Muscle of leg (tissue), 11 donors: Measurements from ENCODE around the gene GGT6. TPM values are rescaled to one million over a fixed set of nuclear protein-coding genes. Genes with fewer than 3 reads are reported as not detected.

ENCODE experiments used
- DNase-seq: peaks from one replicate; pipeline ENCODE4 v3.0.0; 2013
- H3K27ac ChIP-seq: one replicate; pipeline ENCODE4 v1.5.1; 2013; ENCODE audit warnings: mild to moderate bottlenecking, low read length, control low read depth
- H3K27me3 ChIP-seq: one replicate; pipeline ENCODE4 v1.6.1; 2013; ENCODE audit warnings: low read length; ENCODE audit not compliant: control insufficient read depth, insufficient read depth
- H3K36me3 ChIP-seq: one replicate; pipeline ENCODE4 v1.6.1; 2013; ENCODE audit warnings: low read length; ENCODE audit not compliant: control insufficient read depth, insufficient read depth
- H3K4me1 ChIP-seq: one replicate; pipeline ENCODE4 v1.6.1; 2013; ENCODE audit warnings: low read length; ENCODE audit not compliant: control insufficient read depth, insufficient read depth
- H3K4me3 ChIP-seq: one replicate; pipeline ENCODE4 v1.5.1; 2013; ENCODE audit warnings: low read length, control low read depth
- H3K9me3 ChIP-seq: replicated peaks from 2 replicates; pipeline ENCODE4 v1.6.1; 2013; ENCODE audit warnings: low read depth, low read length; ENCODE audit not compliant: control insufficient read depth
- WGBS: methylation state at CpG from one replicate; pipeline ENCODE4 v1.1.5; 2013; ENCODE audit warnings: missing lambda C conversion rate; ENCODE audit not compliant: insufficient coverage; 5-methylcytosine and 5-hydroxymethylcytosine counted together
- polyA plus RNA-seq, 8 donors: library from polyadenylated mRNA; unstranded; fragments of 120-200 nt; gene quantifications; one replicate each; pipeline versions ENCODE4 v1.2.1 to v1.2.3, GENCODE V29; 2013; ENCODE audit warnings: inconsistent platforms in 1 of 8, low replicate concordance in 1 of 8; ENCODE audit not compliant: insufficient read length in 8 of 8, insufficient read depth in 1 of 8
- total RNA-seq: library from RNA; stranded (reverse); fragments of 120-200 nt; gene quantifications from one replicate; pipeline ENCODE4 v1.2.4, GENCODE V29; 2013

The GGT6 gene
- total and polyA plus RNA-seq, 9 donors, result 0.04 to 3.2 (median 0.10) TPM

DNA sequence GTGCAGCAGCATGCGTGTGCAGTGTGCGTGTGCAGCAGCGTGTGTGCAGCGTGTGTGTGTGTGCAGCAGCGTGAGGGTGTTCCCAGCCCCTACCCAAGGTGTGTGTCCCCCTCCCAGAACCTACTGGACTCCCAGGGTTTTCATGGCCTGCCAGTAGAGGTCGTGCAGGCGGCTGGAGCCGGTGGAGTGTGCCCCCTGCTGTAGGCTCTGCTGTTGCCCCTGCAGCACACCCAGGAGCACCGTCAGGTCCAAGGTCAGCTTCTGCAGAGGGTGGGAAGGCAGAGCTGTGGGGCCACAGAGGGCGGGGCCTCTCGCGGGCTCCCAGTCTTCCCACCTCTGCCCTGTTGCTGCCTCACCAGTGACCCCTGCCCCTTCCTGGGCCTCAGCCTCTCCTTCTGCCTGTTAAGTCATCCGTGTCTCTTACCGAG, 20.1 kb downstream of the GGT6 start:
- no peak overlapping the region for H3K27ac ChIP-seq
- H3K4me1 ChIP-seq, result peaks cover 46% of the 10 kb centered on the region
- no peaks in the 10 kb centered on the region for H3K9me3 ChIP-seq
- no peak for DNase-seq
- WGBS, result 67% methylated on average over 14 of the region's 14 CpGs
- peaks cover 7% of the 10 kb centered on the region for H3K27me3 ChIP-seq
- H3K4me3 ChIP-seq, result no peak overlapping the region
- H3K36me3 ChIP-seq, result peaks cover 71% of the 10 kb centered on the region

DNA sequence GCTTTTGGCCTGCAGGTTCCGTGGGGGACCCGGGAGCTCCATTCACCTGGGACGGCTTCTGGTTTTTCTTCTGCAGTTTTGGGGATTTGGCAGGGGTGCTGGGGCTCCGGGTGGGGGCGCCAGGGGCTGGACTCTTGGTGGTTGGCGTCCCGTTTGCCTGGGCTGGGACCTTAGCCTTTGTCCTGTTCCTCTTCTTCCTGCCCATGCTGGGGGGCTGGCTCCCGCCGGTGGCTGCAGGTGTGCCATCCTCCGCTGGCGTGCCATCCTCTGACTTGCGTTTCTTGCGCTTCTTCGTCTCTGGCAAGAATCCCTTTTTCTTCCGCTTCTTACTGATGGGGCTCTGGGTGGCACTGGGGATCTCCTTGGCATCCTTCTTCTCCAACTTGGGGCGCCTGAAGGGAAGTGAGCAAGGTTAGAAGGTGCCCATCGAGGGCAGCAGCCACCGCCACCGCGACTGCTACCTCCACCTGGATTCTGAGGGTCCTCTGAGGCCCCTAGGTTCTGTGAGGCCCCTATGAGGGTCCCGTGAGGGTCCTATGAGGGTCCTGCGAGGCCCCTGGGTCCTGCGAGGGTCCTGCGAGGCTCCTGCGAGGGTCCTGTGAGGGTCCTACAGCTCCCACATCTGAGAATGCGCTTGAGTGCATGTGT, 20.7 kb downstream of the GGT6 start:
- 88% methylated on average over 21 of the region's 26 CpGs for WGBS
- H3K36me3 ChIP-seq, result peaks cover 67% of the 10 kb centered on the region
- DNase-seq, result no peak
- H3K27me3 ChIP-seq, result peaks cover 7% of the 10 kb centered on the region
- H3K4me3 ChIP-seq, result no peak overlapping the region
- peaks cover 50% of the 10 kb centered on the region for H3K4me1 ChIP-seq
- H3K9me3 ChIP-seq, result no peaks in the 10 kb centered on the region
- H3K27ac ChIP-seq, result no peak overlapping the region

DNA sequence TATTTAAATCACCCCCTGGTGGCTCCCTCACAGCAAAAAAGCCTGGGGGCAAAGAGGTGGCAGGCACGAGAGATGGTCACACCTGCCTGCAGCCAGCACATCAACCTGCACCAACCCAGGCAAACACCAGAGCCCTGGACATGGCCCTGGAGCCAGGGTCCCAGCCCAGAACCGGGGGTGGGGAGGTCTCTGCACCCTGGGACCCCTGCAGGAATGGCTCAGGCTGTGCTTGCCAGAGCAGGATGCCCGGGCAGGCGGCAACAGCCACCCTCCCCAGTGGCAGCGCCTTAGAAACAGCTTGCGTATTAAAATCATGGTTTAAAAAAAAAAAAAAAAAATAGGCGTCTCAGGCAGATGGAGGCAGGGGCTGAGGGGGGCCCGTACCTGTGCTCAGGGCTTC, 21.4 kb downstream of the GGT6 start:
- H3K27me3 ChIP-seq, result peaks cover 7% of the 10 kb centered on the region
- 87% methylated on average over 7 of the region's 8 CpGs for WGBS
- no peak for DNase-seq
- H3K36me3 ChIP-seq, result peaks cover 63% of the 10 kb centered on the region
- no peak overlapping the region for H3K27ac ChIP-seq
- H3K4me3 ChIP-seq, result no peak overlapping the region
- peaks cover 56% of the 10 kb centered on the region for H3K4me1 ChIP-seq
- H3K9me3 ChIP-seq, result no peaks in the 10 kb centered on the region

DNA sequence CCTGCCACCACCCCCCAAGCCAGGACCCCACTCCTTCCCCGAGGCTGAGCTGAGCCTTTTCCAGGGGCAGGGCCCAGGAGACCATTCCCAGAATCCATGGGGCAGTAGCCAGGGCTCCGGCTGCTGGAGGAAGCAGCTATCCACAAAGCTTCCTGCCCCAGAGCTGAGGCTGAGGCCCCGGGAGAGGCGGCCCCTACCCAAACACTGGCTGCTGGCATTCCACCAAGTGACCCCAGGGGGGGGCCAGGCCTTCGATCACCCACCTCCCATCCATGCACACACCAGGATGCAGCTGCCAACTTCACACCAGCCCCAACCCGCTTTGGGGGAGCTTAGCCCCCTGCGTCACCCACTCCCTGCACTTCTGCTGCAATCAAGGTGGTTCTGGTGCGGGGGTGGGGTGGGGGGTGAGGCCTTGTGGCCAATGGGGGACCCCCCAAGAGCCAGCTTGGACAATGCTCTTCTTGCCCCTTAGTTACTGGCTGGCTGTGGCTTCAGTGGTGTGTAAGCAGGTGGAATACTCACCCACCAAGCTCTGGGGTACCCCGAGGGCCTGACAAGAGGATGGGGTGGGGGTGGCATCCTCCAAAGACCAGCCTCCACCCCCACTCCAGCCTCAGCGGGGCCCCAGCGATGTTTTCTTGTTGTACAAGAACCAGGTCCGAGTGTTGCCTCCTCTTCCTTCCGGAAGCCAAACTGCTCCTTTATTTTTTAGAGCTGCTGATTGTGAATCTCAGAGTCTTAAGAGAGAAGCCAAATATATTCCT, 22.0 kb downstream of the GGT6 start:
- no peak overlapping the region for H3K27ac ChIP-seq
- H3K4me1 ChIP-seq, result peaks cover 59% of the 10 kb centered on the region
- H3K36me3 ChIP-seq, result peaks cover 62% of the 10 kb centered on the region
- peaks cover 7% of the 10 kb centered on the region for H3K27me3 ChIP-seq
- WGBS, result 34% methylated on average over 4 of the region's 13 CpGs
- H3K4me3 ChIP-seq, result no peak overlapping the region
- DNase-seq, result no peak
- no peaks in the 10 kb centered on the region for H3K9me3 ChIP-seq

DNA sequence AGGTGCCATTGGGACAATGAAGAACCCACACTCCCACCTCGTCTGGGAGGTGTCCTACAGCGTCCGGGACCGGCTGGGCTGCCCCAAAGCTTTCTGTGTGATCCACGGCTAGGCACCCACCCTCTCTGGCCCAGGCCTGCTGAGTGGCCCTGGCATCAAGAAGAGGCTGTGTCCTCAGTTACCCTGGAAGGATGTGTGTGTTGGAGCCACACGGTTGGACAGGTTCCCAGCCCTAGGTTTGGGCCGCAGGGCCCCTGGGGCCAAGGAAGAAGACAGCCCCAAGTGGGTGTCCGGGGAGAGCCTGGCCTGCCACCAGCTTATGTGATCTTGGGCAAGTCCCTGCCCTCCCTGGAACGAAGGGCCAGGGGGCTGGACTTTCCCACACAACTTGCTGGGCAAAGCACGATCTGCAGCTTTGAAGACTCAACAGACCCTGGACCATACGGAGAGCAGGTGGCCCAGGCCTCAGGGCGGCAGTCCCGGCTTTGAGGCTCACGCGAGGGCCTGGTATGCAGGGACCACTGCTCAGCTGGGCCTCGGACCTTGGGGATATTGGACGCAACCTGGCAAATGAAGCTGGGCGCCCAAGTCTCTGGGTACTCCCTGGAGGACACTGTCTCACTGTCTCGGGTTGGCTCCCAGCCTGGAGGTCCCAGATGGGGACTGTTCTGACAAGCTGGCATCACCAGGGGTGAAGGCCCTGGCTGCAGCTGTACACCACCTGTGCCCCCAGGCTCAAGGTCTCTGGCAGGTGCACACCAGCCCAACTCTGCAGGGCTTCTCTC, 22.7 kb downstream of the GGT6 start:
- 67% methylated on average over 19 of the region's 19 CpGs for WGBS
- Histone ChIP-seq H3K4me1 (peaks cover 59% of the 10 kb centered on the region), H3K4me3 (no peak overlapping the region), H3K36me3 (peaks cover 54% of the 10 kb centered on the region), H3K27me3 (peaks cover 7% of the 10 kb centered on the region), H3K9me3 (no peaks in the 10 kb centered on the region), H3K27ac (peak overlapping the region; percentile 59)
- no peak for DNase-seq

- 15% methylated on average over 5 of the region's 18 CpGs for WGBS
- peak; percentile 62 for DNase-seq
- peaks cover 61% of the 10 kb centered on the region for H3K4me1 ChIP-seq
- H3K9me3 ChIP-seq, result no peaks in the 10 kb centered on the region
- H3K27me3 ChIP-seq, result peaks cover 7% of the 10 kb centered on the region
- H3K27ac ChIP-seq, result peak overlapping the region; percentile 59
- H3K36me3 ChIP-seq, result peaks cover 47% of the 10 kb centered on the region
- H3K4me3 ChIP-seq, result no peak overlapping the region
Measured at GRCh38 chr17:4536742-4537411, 23.5 kb downstream of the GGT6 start.

DNA sequence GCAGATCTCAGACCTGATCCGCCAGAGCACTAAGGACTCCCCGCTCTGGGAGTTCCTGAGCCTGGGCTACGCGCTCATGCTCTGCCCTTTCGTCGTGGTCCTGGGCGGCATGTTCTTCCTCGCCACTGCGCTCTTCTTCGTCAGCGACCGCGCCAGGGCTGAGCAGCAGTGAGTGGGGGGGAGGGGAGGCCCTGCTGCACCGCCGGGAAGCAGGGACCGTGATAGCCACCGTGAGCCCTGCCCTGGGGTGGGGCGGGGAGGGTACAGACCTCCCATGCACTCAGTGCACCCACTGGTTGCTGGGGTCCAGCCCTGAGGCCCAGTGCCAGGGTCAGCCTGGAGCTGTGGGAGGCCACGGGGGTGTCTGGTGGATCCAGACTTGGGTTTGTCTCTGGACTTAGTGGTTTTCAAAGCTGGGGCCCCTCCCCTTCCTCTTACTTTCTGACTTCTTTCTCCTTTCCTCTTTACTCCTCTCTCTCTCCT, 24.1 kb downstream of the GGT6 start:
- WGBS, result 11% methylated on average over 17 of the region's 19 CpGs
- Histone ChIP-seq H3K27me3 (peaks cover 8% of the 10 kb centered on the region), H3K27ac (peak overlapping the region; percentile 59), H3K36me3 (peaks cover 41% of the 10 kb centered on the region), H3K4me1 (peaks cover 66% of the 10 kb centered on the region), H3K9me3 (no peaks in the 10 kb centered on the region), H3K4me3 (no peak overlapping the region)
- no peak for DNase-seq

- WGBS, result 13% methylated on average over 19 of the region's 19 CpGs
- Histone ChIP-seq H3K4me1 (peaks cover 70% of the 10 kb centered on the region), H3K4me3 (no peak overlapping the region), H3K36me3 (peaks cover 36% of the 10 kb centered on the region), H3K27me3 (peaks cover 9% of the 10 kb centered on the region), H3K27ac (no peak overlapping the region), H3K9me3 (no peaks in the 10 kb centered on the region)
- no peak for DNase-seq
Measured at GRCh38 chr17:4535667-4536258, 24.6 kb downstream of the GGT6 start.

DNA sequence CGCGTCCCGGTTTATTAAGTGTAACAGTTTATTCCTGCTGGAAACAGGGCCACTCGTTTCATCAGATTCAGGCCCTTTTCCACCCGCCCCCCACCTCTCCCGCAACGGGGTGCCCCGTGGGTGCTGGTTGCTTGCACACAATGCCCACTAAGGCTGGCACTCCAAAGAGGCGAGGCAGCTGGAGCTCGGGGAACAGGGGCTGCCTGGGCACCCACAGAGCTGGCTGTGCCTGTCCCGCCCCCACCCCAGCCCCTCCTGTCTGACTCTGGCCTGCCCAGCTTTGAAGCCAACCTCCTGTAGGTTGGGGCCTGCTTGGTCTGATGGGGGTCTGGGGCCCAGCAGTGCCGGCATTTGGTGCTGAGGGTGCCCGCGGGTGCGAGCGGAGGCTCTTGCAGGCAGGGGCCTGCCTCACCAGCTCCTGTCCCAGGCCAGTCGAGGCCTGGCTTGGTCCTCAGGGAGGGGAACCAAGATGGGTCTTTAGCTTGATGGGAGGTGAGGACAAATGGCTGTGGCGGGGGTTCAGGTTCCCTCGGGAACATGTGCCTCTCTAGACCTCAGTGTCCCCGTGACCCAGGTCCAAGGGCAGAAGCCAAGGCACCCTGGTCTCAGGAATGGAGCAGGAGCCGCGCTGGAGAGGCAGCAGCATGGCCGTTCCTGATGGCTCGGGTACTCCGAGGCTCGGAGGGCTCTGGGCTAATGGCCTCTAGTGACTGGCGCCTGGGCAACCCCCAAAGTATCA, 25.3 kb downstream of the GGT6 start:
- DNase-seq, result no peak
- Histone ChIP-seq H3K9me3 (no peaks in the 10 kb centered on the region), H3K4me1 (peaks cover 72% of the 10 kb centered on the region), H3K27me3 (peaks cover 9% of the 10 kb centered on the region), H3K27ac (no peak overlapping the region), H3K4me3 (no peak overlapping the region), H3K36me3 (peaks cover 30% of the 10 kb centered on the region)
- WGBS, result 62% methylated on average over 23 of the region's 27 CpGs
